Motor neuron (in vitro differentiated cells): ENCODE results near the gene PEDS1. TPM values are rescaled to one million over a fixed set of nuclear protein-coding genes. Genes with fewer than 3 reads are reported as not detected.
"Not testable (repeated sequence)": the region's sequence is repeated elsewhere in the genome, so short reads cannot be mapped to it uniquely, and the experiment has no call there.

Experiments
- ATAC-seq, 8 experiments: fragments of 200-7000 bp; cut with Tn5 transposase; replicated peaks in 6 of 8; 2 replicates each; pipeline ENCODE4 v1.8.0; 2021; ENCODE audit warnings: mild to moderate bottlenecking in 8 of 8, moderate library complexity in 8 of 8
- H3K27ac ChIP-seq, 2 donors: fragments of 250-450 bp; sonication (Bioruptor Pico); 2 replicates each; pipeline ENCODE4 v1.9.0; 2021; ENCODE audit warnings: antibody characterized with exemption in 2 of 2, mild to moderate bottlenecking in 2 of 2, moderate library complexity in 1 of 2
- H3K4me1 ChIP-seq, 2 donors: fragments of 250-450 bp; sonication (Bioruptor Pico); replicated peaks in 1 of 2; 2 replicates each; pipeline ENCODE4 v1.6.1; 2021; ENCODE audit warnings: antibody characterized with exemption in 2 of 2, mild to moderate bottlenecking in 2 of 2, moderate library complexity in 1 of 2
- H3K4me3 ChIP-seq, 5 donors: fragments of 250-450 bp; sonication (Bioruptor Pico); 2 replicates each; pipeline ENCODE4 v1.9.0; 2021; ENCODE audit warnings: antibody characterized with exemption in 5 of 5, mild to moderate bottlenecking in 5 of 5, moderate library complexity in 4 of 5
- WGBS, 10 experiments: fragments of 450-650 bp; shearing (Covaris generic); methylation state at CpG; one replicate each; pipeline ENCODE4 v1.0.0; 2022; 5-methylcytosine and 5-hydroxymethylcytosine counted together
- in situ Hi-C, 9 experiments: fragments of 400-800 bp; cut with MboI; loops; one replicate each; pipeline ENCODE4 v1.15.0; 2021; ENCODE audit warnings: low sequenced_read_pairs in 9 of 9, low pct_unique_long_range_greater_than_20kb in 2 of 9; ENCODE audit not compliant: unreplicated experiment in 9 of 9
- total RNA-seq, 8 experiments: library from RNA; unstranded; fragments of 300-600 nt; gene quantifications; 2 replicates each; pipeline versions ENCODE4 v1.2.3 to v1.2.4, GENCODE V29; 2022

Gene PEDS1
- total RNA-seq, 8 experiments from 2014 or later, result 6.9 to 43.7 (median 19.8) TPM

DNA sequence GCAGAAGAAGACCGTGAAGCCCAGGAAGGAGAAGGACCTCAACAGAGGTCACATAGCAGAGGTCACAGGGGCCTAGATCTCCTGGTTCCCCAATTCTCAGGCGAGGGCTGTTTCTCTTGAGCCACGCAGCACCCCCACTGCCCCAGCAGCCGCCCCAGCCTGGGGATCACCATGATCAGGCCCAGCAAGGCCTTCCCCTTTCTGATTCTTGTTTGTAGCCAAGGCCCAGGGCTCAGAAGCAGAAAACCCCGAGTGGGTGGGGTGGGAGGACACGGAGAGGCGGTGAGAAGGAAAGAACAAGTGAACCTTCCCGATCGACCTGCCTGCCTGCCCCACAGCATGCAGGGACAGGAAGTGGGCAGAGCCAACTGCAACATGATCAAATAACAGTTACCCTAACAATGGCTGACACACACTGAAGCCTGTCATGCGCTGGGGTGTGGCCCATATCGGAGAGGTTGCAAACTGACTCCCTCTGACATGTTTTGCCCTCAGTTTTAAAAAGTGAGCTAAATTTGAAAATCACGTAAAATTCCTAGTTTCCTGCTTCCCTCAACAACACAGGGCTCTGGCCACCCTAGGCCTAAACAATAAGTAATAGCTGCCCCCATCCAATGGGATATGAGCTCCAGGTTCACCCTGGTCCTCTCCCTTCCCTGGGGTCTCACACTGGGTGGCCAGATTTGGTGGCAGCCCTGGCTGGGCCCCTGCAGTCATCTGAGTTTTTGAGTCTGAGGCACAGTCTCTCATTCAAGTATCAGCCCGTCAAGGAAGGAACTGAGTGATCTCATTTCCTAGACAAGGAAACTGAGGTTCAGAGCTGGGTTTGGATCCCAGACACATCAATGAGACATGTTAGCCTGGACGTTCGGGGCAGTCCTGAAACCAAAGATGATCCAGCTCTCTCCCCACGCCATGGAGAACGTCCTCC is 6.5 kb downstream of the PEDS1 start:
- in situ Hi-C loops, result no loop called here
- 30 to 100% (median 47%) methylated on average over 1 to 12 of the region's 17 CpGs; no CpG with 5 or more reads in 2 of the 10 experiments for whole genome bisulfite sequencing, 10 experiments

DNA sequence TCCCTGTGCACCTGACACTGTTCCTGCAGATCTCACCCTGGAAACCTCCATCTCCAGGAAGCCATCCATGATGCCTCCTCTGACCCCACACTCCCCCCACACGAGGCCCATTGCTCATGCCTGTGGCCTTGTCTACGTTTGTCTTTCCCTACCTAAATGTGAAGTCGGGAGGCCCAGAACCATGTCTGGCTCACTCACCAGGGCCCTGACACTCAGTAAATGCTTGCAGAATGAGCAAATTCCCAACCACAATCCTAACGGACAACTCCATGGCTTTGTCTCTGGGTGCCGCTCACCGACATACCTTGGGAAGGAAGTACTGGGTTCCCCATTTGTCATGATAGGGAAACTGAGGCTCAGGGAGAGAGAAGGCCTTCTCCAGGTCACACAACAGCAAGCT is 7.3 kb downstream of the PEDS1 start:
- no peak for ATAC-seq
- Histone ChIP-seq H3K27ac (no peak overlapping the region), H3K4me1 (peaks cover 0 to 6% of the 10 kb centered on the region in 2 donors), H3K4me3 (no peak overlapping the region)
- WGBS, 10 experiments, result 51 to 100% (median 93%) methylated on average over 1 to 4 of the region's 6 CpGs; no CpG with 5 or more reads in 6 of the 10 experiments
- in situ Hi-C loops, result no loop called here

More for the DNA sequence above, 6.5 kb downstream of the PEDS1 start:
- Histone ChIP-seq H3K27ac (no peak overlapping the region), H3K4me1 (peaks cover 2 to 9% of the 10 kb centered on the region in 2 donors), H3K4me3 (no peak overlapping the region)
- peak; percentile 23 to 73 (median 50) for ATAC-seq

DNA sequence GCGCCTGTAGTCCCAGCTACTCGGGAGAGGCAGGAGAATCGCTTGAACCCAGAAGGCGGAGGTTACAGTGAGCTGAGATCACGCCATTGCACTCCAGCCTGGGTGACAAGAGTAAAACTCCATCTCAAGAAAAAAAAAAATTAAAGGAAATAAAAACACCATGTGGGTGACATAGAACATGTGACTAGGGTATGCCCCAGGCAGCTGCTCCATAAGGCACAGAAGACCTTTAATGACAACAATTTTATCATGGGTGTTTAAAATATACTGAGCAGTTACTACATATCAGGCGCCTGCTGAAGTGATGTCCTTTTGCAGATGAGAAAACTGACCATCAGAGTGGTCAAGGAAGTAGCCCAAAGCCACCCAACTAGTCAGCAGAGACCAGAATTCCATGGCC is 8.0 kb downstream of the PEDS1 start:
- peaks cover 0 to 6% of the 10 kb centered on the region in 2 donors for H3K4me1 ChIP-seq
- 82 to 100% (median 94%) methylated on average over 1 to 6 of the region's 6 CpGs; no CpG with 5 or more reads in 3 of the 10 experiments for WGBS, 10 experiments
- no peak overlapping the region for H3K27ac ChIP-seq
- in situ Hi-C loops, result no loop called here
- no peak for ATAC-seq
- no peak overlapping the region for H3K4me3 ChIP-seq

- Histone ChIP-seq H3K4me1 (peaks cover 0 to 6% of the 10 kb centered on the region in 2 donors), H3K27ac (no peak overlapping the region), H3K4me3 (no peak overlapping the region)
- ATAC-seq, result peak in 2 of 8 experiments; percentile 59 to 63
- WGBS, 10 experiments, result 0 to 100% (median 81%) methylated on average over 1 to 4 of the region's 4 CpGs; no CpG with 5 or more reads in 2 of the 10 experiments
- in situ Hi-C loops, result no loop called here
Measured at GRCh38 chr20:50144362-50144761, 9.2 kb downstream of the PEDS1 start.

- in situ Hi-C loops, result no loop called here
- Histone ChIP-seq H3K27ac (no peak overlapping the region), H3K4me1 (peaks cover 0 to 6% of the 10 kb centered on the region in 2 donors), H3K4me3 (no peak overlapping the region)
- WGBS, 10 experiments, result 50 to 74% (median 59%) methylated on average over 2 to 6 of the region's 6 CpGs; no CpG with 5 or more reads in 6 of the 10 experiments
- ATAC-seq, result peak in 2 of 8 experiments; percentile 17 to 65
Measured at GRCh38 chr20:50142812-50143211, 10.7 kb downstream of the PEDS1 start.

- 54 to 100% (median 87%) methylated on average over 1 to 7 of the region's 12 CpGs; no CpG with 5 or more reads in 3 of the 10 experiments for WGBS, 10 experiments
- Histone ChIP-seq H3K4me3 (no peak overlapping the region), H3K27ac (no peak overlapping the region), H3K4me1 (peaks cover 0 to under 1% of the 10 kb centered on the region in 2 donors)
- in situ Hi-C loops, result no loop called here
- peak in 1 of 8 experiments; percentile 54 for ATAC-seq
Measured at GRCh38 chr20:50141811-50142561, 11.5 kb downstream of the PEDS1 start.

- Histone ChIP-seq H3K4me1 (no peaks in the 10 kb centered on the region), H3K27ac (no peak overlapping the region), H3K4me3 (no peak overlapping the region)
- in situ Hi-C loops, result no loop called here
- whole genome bisulfite sequencing, 10 experiments, result 100% methylated on average over 1 to 2 of the region's 6 CpGs; no CpG with 5 or more reads in 5 of the 10 experiments
- ATAC-seq, result no peak
Measured at GRCh38 chr20:50141018-50141675, 12.4 kb downstream of the PEDS1 start.

GRCh38 chr20:50140339-50140859 is 13.1 kb downstream of the PEDS1 start:
- no peak overlapping the region for H3K27ac ChIP-seq
- in situ Hi-C loops, result no loop called here
- H3K4me3 ChIP-seq, result no peak overlapping the region
- 94 to 100% (median 98%) methylated on average over 1 to 9 of the region's 11 CpGs; no CpG with 5 or more reads in 7 of the 10 experiments for WGBS, 10 experiments
- no peak for ATAC-seq
- H3K4me1 ChIP-seq, result no peaks in the 10 kb centered on the region

- H3K4me3 ChIP-seq, result no peak overlapping the region
- in situ Hi-C loops, result no loop called here
- WGBS, 10 experiments, result 60 to 87% (median 79%) methylated on average over 1 to 13 of the region's 29 CpGs; no CpG with 5 or more reads in 4 of the 10 experiments
- ATAC-seq, result peak in 4 of 8 experiments; percentile 7 to 36 (median 17)
- H3K27ac ChIP-seq, result no peak overlapping the region
- peaks cover 0 to 5% of the 10 kb centered on the region in 2 donors for H3K4me1 ChIP-seq
Measured at GRCh38 chr20:50138479-50139393, 14.8 kb downstream of the PEDS1 start.

- no peak overlapping the region for H3K4me3 ChIP-seq
- 57 to 100% (median 92%) methylated on average over 1 to 4 of the region's 5 CpGs; no CpG with 5 or more reads in 2 of the 10 experiments for WGBS, 10 experiments
- peaks cover 0 to 11% of the 10 kb centered on the region in 2 donors for H3K4me1 ChIP-seq
- H3K27ac ChIP-seq, result no peak overlapping the region
- ATAC-seq, result peak in 2 of 8 experiments; percentile 5 to 15
- in situ Hi-C loops, result no loop called here
Measured at GRCh38 chr20:50138120-50138478, 15.4 kb downstream of the PEDS1 start.

GRCh38 chr20:50137702-50138101 is 15.8 kb downstream of the PEDS1 start:
- 50 to 100% (median 96%) methylated on average over 1 to 13 of the region's 13 CpGs; no CpG with 5 or more reads in 2 of the 10 experiments for WGBS, 10 experiments
- in situ Hi-C loops, H3K4me3 ChIP-seq, H3K27ac ChIP-seq: not testable (repeated sequence)
- peak in 4 of 8 experiments; percentile 22 to 48 (median 32) for ATAC-seq
- H3K4me1 ChIP-seq, result peaks cover 0 to 11% of the 10 kb centered on the region in 2 donors
